H1 (cell line): ENCODE measurements around the gene FOXO1. TPM values are rescaled to one million over a fixed set of nuclear protein-coding genes. Genes with fewer than 3 reads are reported as not detected.

Experiments used
- CTCF ChIA-PET: fragments of 300-600 bp; sonication (Branson Sonifier 250); formaldehyde crosslinking; loops from one replicate; lab custom pipeline; 2021; ENCODE audit not compliant: partially characterized antibody; lab: Charles Lee
- POLR2A ChIA-PET: fragments of 300-600 bp; sonication (Branson Sonifier 250); formaldehyde crosslinking; loops from one replicate; lab custom pipeline; 2021; ENCODE audit warnings: inconsistent platforms; ENCODE audit not compliant: partially characterized antibody; lab: Charles Lee
- DNase-seq, 2 experiments: peaks; one replicate each; pipeline versions ENCODE4 v3.0.0 to v3.0.0-alpha.2; 2010 to 2022; ENCODE audit warnings: low spot score in 2 of 2, low read depth in 1 of 2, mixed read lengths in 1 of 2
- FAIRE-seq: peaks from 2 replicates; lab custom pipeline; 2011; peaks lifted over from hg19 to GRCh38; lab: Jason Lieb, UNC
- H2AFZ ChIP-seq: 2 replicates; pipeline ENCODE4 v1.8.1; 2012; ENCODE audit warnings: low read length, inconsistent platforms
- H2AK5ac ChIP-seq: 2 replicates; pipeline ENCODE4 v1.6.1; 2013; ENCODE audit warnings: low read depth, low read length
- H2BK120ac ChIP-seq: replicated peaks from 2 replicates; pipeline ENCODE3; 2013; ENCODE audit warnings: low read depth, low read length, inconsistent platforms
- H2BK12ac ChIP-seq: 2 replicates; pipeline ENCODE4 v1.6.1; 2013; ENCODE audit warnings: low read depth, low read length
- H2BK15ac ChIP-seq: 2 replicates; pipeline ENCODE4 v1.6.1; 2013; ENCODE audit warnings: low read length
- H2BK20ac ChIP-seq: 2 replicates; pipeline ENCODE4 v1.6.1; 2013; ENCODE audit warnings: low read length
- H2BK5ac ChIP-seq: 2 replicates; pipeline ENCODE4 v1.6.1; 2013; ENCODE audit warnings: low read depth, low read length
- H3K14ac ChIP-seq: 2 replicates; pipeline ENCODE4 v1.6.1; 2013; ENCODE audit warnings: inconsistent platforms; ENCODE audit not compliant: insufficient read length
- H3K18ac ChIP-seq: 2 replicates; pipeline ENCODE4 v1.6.1; 2013; ENCODE audit warnings: low read length; ENCODE audit errors: extremely low read depth
- H3K23ac ChIP-seq: 2 replicates; pipeline ENCODE4 v1.6.1; 2013; ENCODE audit warnings: inconsistent platforms; ENCODE audit not compliant: insufficient read length
- H3K23me2 ChIP-seq: 2 replicates; pipeline ENCODE4 v1.6.1; 2013; ENCODE audit warnings: low read depth, low read length
- H3K27ac ChIP-seq: 2 replicates; pipeline ENCODE4 v1.6.1; 2011; ENCODE audit warnings: low read depth, low read length, inconsistent platforms
- H3K27me3 ChIP-seq, 4 experiments: replicated peaks in 1 of 4; 1 replicate in 1 of 4; 2 replicates in 3 of 4; pipeline versions ENCODE4 v1.6.1 to v1.8.1; 2011 to 2013; ENCODE audit warnings: low read length in 3 of 4, mild to moderate bottlenecking in 3 of 4, inconsistent platforms in 2 of 4, mixed read lengths in 2 of 4, moderate library complexity in 1 of 4; ENCODE audit not compliant: control insufficient read depth in 3 of 4, insufficient read depth in 3 of 4; ENCODE audit errors: extremely low read depth in 1 of 4
- H3K36me3 ChIP-seq, 4 experiments: 2 replicates each; pipeline versions ENCODE4 v1.6.1 to v1.8.1; 2011 to 2013; ENCODE audit warnings: mild to moderate bottlenecking in 4 of 4, low read length in 3 of 4, moderate library complexity in 2 of 4, control low read depth in 1 of 4, inconsistent platforms in 1 of 4; ENCODE audit not compliant: insufficient read depth in 4 of 4, control insufficient read depth in 2 of 4
- H3K4ac ChIP-seq: replicated peaks from 2 replicates; pipeline ENCODE3; 2013; ENCODE audit warnings: low read length, low read depth, mixed read lengths, inconsistent platforms; ENCODE audit not compliant: insufficient read length
- H3K4me1 ChIP-seq, 4 experiments: replicated peaks in 1 of 4; 1 replicate in 1 of 4; 2 replicates in 3 of 4; pipeline versions ENCODE4 v1.6.1 to v1.8.1; 2011 to 2013; ENCODE audit warnings: low read length in 3 of 4, inconsistent platforms in 2 of 4, mixed read lengths in 1 of 4; ENCODE audit not compliant: insufficient read depth in 4 of 4, control insufficient read depth in 3 of 4
- H3K4me2 ChIP-seq, 2 experiments: 2 replicates each; pipeline versions ENCODE4 v1.6.1 to v1.8.1; 2011 to 2013; ENCODE audit warnings: low read depth in 2 of 2, low read length in 2 of 2, control low read depth in 1 of 2, inconsistent platforms in 1 of 2, mild to moderate bottlenecking in 1 of 2; ENCODE audit not compliant: insufficient read depth in 1 of 2
- H3K4me3 ChIP-seq, 4 experiments: fragments of 200-600, 300-600 bp in 1 of 4; sonication (generic), shearing (Covaris generic), sonication (Bioruptor Twin) in 1 of 4; 2 replicates each; pipeline versions ENCODE4 v1.5.1 to v1.8.1; 2011 to 2016; ENCODE audit warnings: low read length in 4 of 4, low read depth in 3 of 4, control low read depth in 2 of 4, inconsistent platforms in 2 of 4, mild to moderate bottlenecking in 2 of 4, mixed read lengths in 1 of 4, moderate library complexity in 1 of 4; ENCODE audit not compliant: insufficient read depth in 2 of 4; ENCODE audit errors: extremely low read depth in 1 of 4
- H3K56ac ChIP-seq: replicated peaks from 2 replicates; pipeline ENCODE3; 2013; ENCODE audit warnings: low read depth, mild to moderate bottlenecking, mixed read lengths, low read length, inconsistent platforms; ENCODE audit not compliant: insufficient read length
- H3K79me1 ChIP-seq: 2 replicates; pipeline ENCODE4 v1.6.1; 2013; ENCODE audit warnings: low read depth, low read length, control low read depth
- H3K79me2 ChIP-seq, 2 experiments: 2 replicates each; pipeline versions ENCODE4 v1.6.1 to v1.8.1; 2012 to 2013; ENCODE audit warnings: low read length in 2 of 2, mild to moderate bottlenecking in 2 of 2, inconsistent platforms in 1 of 2; ENCODE audit not compliant: insufficient read depth in 2 of 2, control insufficient read depth in 1 of 2
- H3K9ac ChIP-seq, 4 experiments: replicated peaks in 1 of 4; 1 replicate in 1 of 4; 2 replicates in 3 of 4; pipeline versions ENCODE4 v1.6.1 to v1.8.1; 2011 to 2013; ENCODE audit warnings: low read depth in 3 of 4, low read length in 3 of 4, control low read depth in 2 of 4, mild to moderate bottlenecking in 2 of 4, moderate library complexity in 2 of 4, inconsistent platforms in 1 of 4; ENCODE audit errors: extremely low read depth in 1 of 4
- H3K9me3 ChIP-seq, 2 experiments: 2 replicates each; pipeline versions ENCODE4 v1.6.1 to v1.8.1; 2012 to 2013; ENCODE audit warnings: mild to moderate bottlenecking in 2 of 2, moderate library complexity in 2 of 2, control low read depth in 1 of 2, inconsistent platforms in 1 of 2, low read depth in 1 of 2, low read length in 1 of 2, mixed read lengths in 1 of 2; ENCODE audit not compliant: insufficient read depth in 2 of 2
- H4K20me1 ChIP-seq, 2 experiments: replicated peaks in 1 of 2; 2 replicates each; pipeline versions ENCODE3 to v1.8.1; 2011 to 2013; ENCODE audit warnings: inconsistent platforms in 2 of 2, low read length in 2 of 2, mild to moderate bottlenecking in 1 of 2; ENCODE audit not compliant: insufficient read depth in 2 of 2, control insufficient read depth in 1 of 2
- H4K5ac ChIP-seq: 2 replicates; pipeline ENCODE4 v1.6.1; 2013; ENCODE audit warnings: low read length, low read depth, mixed read lengths, inconsistent platforms; ENCODE audit not compliant: insufficient read length
- H4K8ac ChIP-seq: 2 replicates; pipeline ENCODE4 v1.8.0; 2013; ENCODE audit warnings: mild to moderate bottlenecking, moderate library complexity, low read length, inconsistent platforms; ENCODE audit not compliant: insufficient read depth; ENCODE audit errors: extremely low read depth
- H4K91ac ChIP-seq: replicated peaks from 2 replicates; pipeline ENCODE3; 2013; ENCODE audit warnings: low read length, mixed read lengths, inconsistent platforms; ENCODE audit not compliant: insufficient read length
- CBX5 ChIP-seq: fragments of 300-800, 300-1000 bp; sonication (generic); IDR thresholded peaks from 2 replicates; pipeline ENCODE4 v1.7.1; 2016; ENCODE audit warnings: antibody characterized with exemption, low read length, low read depth
- CEBPB ChIP-seq: IDR thresholded peaks from 2 replicates; pipeline ENCODE4 v1.6.1; 2012; ENCODE audit warnings: low read depth, low read length
- CHD1 ChIP-seq: IDR thresholded peaks from 2 replicates; pipeline ENCODE4 v1.6.1; 2012; ENCODE audit warnings: low read depth, low read length, improper control_type of control experiment
- GTF2F1 ChIP-seq: IDR thresholded peaks from 2 replicates; pipeline ENCODE4 v1.6.1; 2012; ENCODE audit warnings: low read depth, low read length, improper control_type of control experiment, borderline replicate concordance
- JUND ChIP-seq: IDR thresholded peaks from 2 replicates; pipeline ENCODE4 v1.6.1; 2011; ENCODE audit warnings: mild to moderate bottlenecking, improper control_type of control experiment, low read length
- KDM5A ChIP-seq: fragments of 200-600 bp; IDR thresholded peaks from 2 replicates; pipeline ENCODE4 v1.7.1; 2012; ENCODE audit warnings: mild to moderate bottlenecking, low read length, inconsistent platforms, mixed read lengths
- MAFK ChIP-seq: IDR thresholded peaks from 2 replicates; pipeline ENCODE4 v1.6.1; 2012; ENCODE audit warnings: low read depth, mild to moderate bottlenecking, improper control_type of control experiment, low read length
- NANOG ChIP-seq: IDR thresholded peaks from 2 replicates; pipeline ENCODE4 v1.6.1; 2011; ENCODE audit warnings: low read length, low read depth, mild to moderate bottlenecking, inconsistent platforms; ENCODE audit not compliant: insufficient read depth, poor library complexity, severe bottlenecking
- RXRA ChIP-seq: IDR thresholded peaks from 2 replicates; pipeline ENCODE4 v1.6.1; 2011; ENCODE audit warnings: low read depth, mild to moderate bottlenecking, low read length, moderate library complexity; ENCODE audit not compliant: insufficient read depth
- SIX5 ChIP-seq: IDR thresholded peaks from 2 replicates; pipeline ENCODE4 v1.6.1; 2011; ENCODE audit warnings: mild to moderate bottlenecking, low read depth, low read length
- SUZ12 ChIP-seq: fragments of 200-600 bp; sonication (generic); IDR thresholded peaks from 2 replicates; pipeline ENCODE4 v1.6.1; 2012; ENCODE audit warnings: mild to moderate bottlenecking, inconsistent platforms, low read length, moderate library complexity, mixed read lengths
- TCF12 ChIP-seq: IDR thresholded peaks from 2 replicates; pipeline ENCODE4 v1.6.1; 2011; ENCODE audit warnings: low read depth, mild to moderate bottlenecking, low read length
- TEAD4 ChIP-seq: IDR thresholded peaks from 2 replicates; pipeline ENCODE4 v1.6.1; 2012; ENCODE audit warnings: low read depth, low read length, inconsistent platforms, mixed read lengths
- WGBS, 2 experiments: shearing (Covaris generic) in 1 of 2; methylation state at CpG; one replicate each; pipeline versions ENCODE4 v1.1.6 to v1.1.7; 2013 to 2015; ENCODE audit warnings: low lambda C conversion rate in 2 of 2, mixed read lengths in 2 of 2, inconsistent platforms in 1 of 2, low coverage in 1 of 2, missing lambda C conversion rate in 1 of 2; ENCODE audit not compliant: insufficient replicate concordance in 2 of 2, insufficient coverage in 1 of 2, insufficient read length in 1 of 2; ENCODE audit errors: extremely low coverage in 1 of 2, missing lambda C conversion rate in 1 of 2; 5-methylcytosine and 5-hydroxymethylcytosine counted together
- polyA plus RNA-seq, 7 experiments: library from polyadenylated mRNA; depleted of rRNA in 3 of 7; stranded (reverse) in 5 of 7; unstranded in 2 of 7; fragments of >200 nt in 5 of 7; fragments of 200-250 nt in 2 of 7; gene quantifications; 1 replicate in 5 of 7; 2 replicates in 1 of 7; 4 replicates in 1 of 7; pipeline versions ENCODE4 v1.2.1 to v1.2.3, GENCODE V29; 2011 to 2013; ENCODE audit warnings: missing spikeins in 2 of 7, mixed read lengths in 2 of 7
- total RNA-seq: library from RNA; stranded (reverse); fragmentation: NEBNext Ultra II Directional; extraction: Animal tissue kit (Norgen Biotek cat#: 25700); gene quantifications from 2 replicates; pipeline ENCODE4 v1.2.1, GENCODE V29; 2021

The FOXO1 gene
- total and polyA plus RNA-seq, 2 of the 8 experiments (the other 6 are each of a cell fraction or from before 2014, with no cell fraction given) = 35.3 to 56.9 TPM

- Histone ChIP-seq H3K4me1 (peaks cover 7 to 34% (median 28%) of the 10 kb centered on the region in 4 experiments), H2BK5ac (no peak overlapping the region), H3K4me2 (no peak overlapping the region), H3K27ac (no peak overlapping the region), H3K18ac (no peak overlapping the region), H4K91ac (no peak overlapping the region), H3K27me3 (no peaks in the 10 kb centered on the region), H2BK15ac (no peak overlapping the region), H3K4ac (no peak overlapping the region), H4K20me1 (peaks cover 6 to 12% of the 10 kb centered on the region in 2 experiments), H2AFZ (no peak overlapping the region), H2AK5ac (no peak overlapping the region), H3K23me2 (no peaks in the 10 kb centered on the region), H3K56ac (no peak overlapping the region), H3K23ac (no peak overlapping the region), H3K36me3 (peaks cover 0 to 3% (median 0%) of the 10 kb centered on the region in 4 experiments; a peak in 1 of 8 replicates), H4K5ac (no peak overlapping the region), H3K79me2 (peaks cover 19 to 100% of the 10 kb centered on the region in 2 experiments), H2BK120ac (no peak overlapping the region), H3K9ac (no peak overlapping the region), H4K8ac (no peak overlapping the region), H3K4me3 (no peak overlapping the region), H2BK12ac (no peak overlapping the region), H3K14ac (no peak overlapping the region), H3K9me3 (no peaks in the 10 kb centered on the region), H3K79me1 (peaks cover 3% of the 10 kb centered on the region; the same call in 1 of the 2 replicates), H2BK20ac (no peak overlapping the region)
- no peak for DNase-seq
- ChIA-PET POLR2A (interaction anchor here (0.5 to 1.6 kb wide), 3 partner anchors 17 to 275 kb away, joined by 3 to 6 read pairs (median 3); no protein-coding TSS in a partner anchor), CTCF (interaction anchor here (2.0 to 4.1 kb wide), 2 partner anchors 17 to 20 kb away, joined by 8 to 18 read pairs; no protein-coding TSS in a partner anchor)
- FAIRE-seq = no peak
- TF ChIP-seq SIX5 = no peak
- no peak for TF ChIP-seq RXRA
- no peak for TF ChIP-seq CBX5
- no peak for TF ChIP-seq KDM5A
- no peak for TF ChIP-seq JUND
- no peak for TF ChIP-seq NANOG
- no peak for TF ChIP-seq MAFK
- TF ChIP-seq CHD1 = no peak
- TF ChIP-seq TCF12 = no peak
- TF ChIP-seq CEBPB = no peak
- no peak for TF ChIP-seq GTF2F1
- no peak for TF ChIP-seq SUZ12
- no peak for TF ChIP-seq TEAD4
- 88% methylated on average over 2 of the region's 2 CpGs; no CpG with 5 or more reads in 1 of the 2 experiments for WGBS, 2 experiments
These were observed 18.4 kb downstream of the FOXO1 start for GRCh38 chr13:40648040-40648439.
